GM15510 (cell line): ENCODE data around the gene INHBE.

Experiments used
- POLR2A ChIP-seq: IDR thresholded peaks from 3 replicates; pipeline ENCODE4 v1.6.1; 2011; ENCODE audit warnings: borderline replicate concordance; ENCODE audit not compliant: insufficient read length; ENCODE audit errors: extremely low read depth

Gene INHBE

DNA sequence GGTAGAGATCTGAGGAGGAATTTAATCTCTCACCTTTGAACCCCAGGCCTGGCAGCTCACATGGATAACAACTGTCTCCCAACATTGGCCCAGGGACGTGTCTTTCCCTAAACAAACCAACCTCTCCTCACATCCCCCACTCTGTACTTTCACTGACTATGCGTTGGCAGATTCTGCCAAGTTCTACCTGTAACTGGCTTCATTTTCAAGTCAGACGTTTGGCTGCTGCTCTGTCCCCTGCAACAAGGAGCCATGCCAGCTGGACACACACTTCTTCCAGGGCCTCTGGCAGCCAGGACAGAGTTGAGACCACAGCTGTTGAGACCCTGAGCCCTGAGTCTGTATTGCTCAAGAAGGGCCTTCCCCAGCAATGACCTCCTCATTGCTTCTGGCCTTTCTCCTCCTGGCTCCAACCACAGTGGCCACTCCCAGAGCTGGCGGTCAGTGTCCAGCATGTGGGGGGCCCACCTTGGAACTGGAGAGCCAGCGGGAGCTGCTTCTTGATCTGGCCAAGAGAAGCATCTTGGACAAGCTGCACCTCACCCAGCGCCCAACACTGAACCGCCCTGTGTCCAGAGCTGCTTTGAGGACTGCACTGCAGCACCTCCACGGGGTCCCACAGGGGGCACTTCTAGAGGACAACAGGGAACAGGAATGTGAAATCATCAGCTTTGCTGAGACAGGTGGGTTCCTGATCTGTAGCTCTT, 20.4 kb upstream of the INHBE start, which contains the start of gene INHBC:
Gene INHBC, plus strand, starts transcription at position 268 of the 707 bp plus-strand sequence. Its CDS starts 103 bp downstream, at position 371.
- no peak for TF ChIP-seq POLR2A

GRCh38 chr12:57435293-57435692, 19.8 kb upstream of the INHBE start:
- no peak for TF ChIP-seq POLR2A

GRCh38 chr12:57438400-57438799, 16.7 kb upstream of the INHBE start:
- no peak for TF ChIP-seq POLR2A

- no peak for TF ChIP-seq POLR2A
These were observed 15.3 kb upstream of the INHBE start for GRCh38 chr12:57439762-57440266.

DNA sequence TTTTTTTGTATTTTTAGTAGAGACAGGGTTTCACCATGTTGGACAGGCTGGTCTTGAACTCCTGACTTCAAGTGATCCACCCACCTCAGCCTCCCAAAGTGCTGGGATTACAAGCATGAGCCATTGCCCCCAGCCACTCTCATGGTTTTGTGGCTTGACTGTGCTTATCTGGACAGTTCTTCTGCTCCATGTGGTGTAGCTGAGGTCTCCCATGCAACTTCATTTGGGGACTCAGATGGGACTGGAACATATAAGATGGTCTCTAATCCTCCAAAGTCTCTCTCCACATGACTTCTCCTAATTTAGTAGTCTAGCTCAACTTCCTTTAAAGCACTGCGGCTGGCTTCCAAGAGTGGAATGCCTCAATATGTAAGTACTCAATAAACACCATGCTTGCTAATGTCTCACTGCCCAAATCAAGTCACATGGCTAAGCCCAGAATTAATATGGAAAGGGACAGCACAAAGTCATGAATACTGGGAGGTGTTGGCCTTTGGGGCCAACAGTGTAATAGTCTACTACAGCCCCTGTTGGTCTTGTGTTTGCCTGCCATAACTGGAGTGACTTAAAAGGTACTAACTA, 13.2 kb upstream of the INHBE start:
- TF ChIP-seq POLR2A, result no peak

DNA sequence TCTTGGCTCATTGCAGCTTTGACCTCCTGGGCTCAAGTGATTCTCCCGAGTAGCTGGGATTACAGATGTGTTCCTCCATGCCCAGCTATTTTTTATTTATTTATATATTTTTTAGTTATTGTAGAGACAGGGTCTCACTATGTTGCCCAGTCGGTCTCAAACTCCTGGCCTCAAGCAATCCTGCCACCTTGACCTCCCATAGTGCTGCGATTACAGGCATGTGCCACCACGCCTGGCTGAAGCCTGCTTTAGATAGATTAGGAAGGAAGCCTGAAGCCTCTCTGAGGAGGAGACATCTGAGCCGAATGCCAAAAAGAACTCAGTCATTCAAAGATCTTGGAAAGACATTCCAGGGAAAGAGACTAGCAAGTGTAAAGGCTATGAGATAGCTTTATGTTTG, 10.4 kb upstream of the INHBE start:
- no peak for TF ChIP-seq POLR2A

- TF ChIP-seq POLR2A, result no peak
These were observed 8.7 kb upstream of the INHBE start for GRCh38 chr12:57446292-57446960.

DNA sequence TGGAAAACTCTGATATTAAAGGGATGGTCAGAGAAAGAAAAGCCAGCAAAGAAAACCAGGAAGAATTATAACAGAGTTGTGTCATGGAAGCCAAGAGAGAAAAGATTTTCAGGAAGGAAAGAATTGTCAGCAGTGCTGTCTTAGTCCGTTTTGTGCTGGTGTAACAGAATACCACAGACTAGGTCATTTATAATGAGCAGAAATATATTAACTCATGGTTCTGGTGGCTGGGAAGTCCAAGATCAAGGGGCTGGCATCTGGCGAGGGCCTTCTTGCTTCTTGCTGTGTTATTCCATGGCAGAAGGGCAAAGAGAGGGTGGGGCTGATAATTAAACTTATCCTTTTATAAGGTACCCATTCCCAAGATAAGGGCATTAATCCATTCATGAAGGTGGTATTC, 6.4 kb upstream of the INHBE start:
- TF ChIP-seq POLR2A, result no peak

DNA sequence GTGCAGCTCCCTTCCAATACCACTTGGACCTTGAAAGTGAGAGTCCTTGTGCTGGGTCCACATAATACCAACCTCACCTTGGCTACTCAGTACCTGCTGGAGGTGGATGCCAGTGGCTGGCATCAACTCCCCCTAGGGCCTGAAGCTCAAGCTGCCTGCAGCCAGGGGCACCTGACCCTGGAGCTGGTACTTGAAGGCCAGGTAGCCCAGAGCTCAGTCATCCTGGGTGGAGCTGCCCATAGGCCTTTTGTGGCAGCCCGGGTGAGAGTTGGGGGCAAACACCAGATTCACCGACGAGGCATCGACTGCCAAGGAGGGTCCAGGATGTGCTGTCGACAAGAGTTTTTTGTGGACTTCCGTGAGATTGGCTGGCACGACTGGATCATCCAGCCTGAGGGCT, 5.7 kb upstream of the INHBE start:
- no peak for TF ChIP-seq POLR2A

DNA sequence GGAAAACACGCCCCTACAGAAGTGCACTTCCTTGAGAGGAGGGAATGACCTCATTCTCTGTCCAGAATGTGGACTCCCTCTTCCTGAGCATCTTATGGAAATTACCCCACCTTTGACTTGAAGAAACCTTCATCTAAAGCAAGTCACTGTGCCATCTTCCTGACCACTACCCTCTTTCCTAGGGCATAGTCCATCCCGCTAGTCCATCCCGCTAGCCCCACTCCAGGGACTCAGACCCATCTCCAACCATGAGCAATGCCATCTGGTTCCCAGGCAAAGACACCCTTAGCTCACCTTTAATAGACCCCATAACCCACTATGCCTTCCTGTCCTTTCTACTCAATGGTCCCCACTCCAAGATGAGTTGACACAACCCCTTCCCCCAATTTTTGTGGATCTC, 5.0 kb upstream of the INHBE start:
- TF ChIP-seq POLR2A, result no peak

DNA sequence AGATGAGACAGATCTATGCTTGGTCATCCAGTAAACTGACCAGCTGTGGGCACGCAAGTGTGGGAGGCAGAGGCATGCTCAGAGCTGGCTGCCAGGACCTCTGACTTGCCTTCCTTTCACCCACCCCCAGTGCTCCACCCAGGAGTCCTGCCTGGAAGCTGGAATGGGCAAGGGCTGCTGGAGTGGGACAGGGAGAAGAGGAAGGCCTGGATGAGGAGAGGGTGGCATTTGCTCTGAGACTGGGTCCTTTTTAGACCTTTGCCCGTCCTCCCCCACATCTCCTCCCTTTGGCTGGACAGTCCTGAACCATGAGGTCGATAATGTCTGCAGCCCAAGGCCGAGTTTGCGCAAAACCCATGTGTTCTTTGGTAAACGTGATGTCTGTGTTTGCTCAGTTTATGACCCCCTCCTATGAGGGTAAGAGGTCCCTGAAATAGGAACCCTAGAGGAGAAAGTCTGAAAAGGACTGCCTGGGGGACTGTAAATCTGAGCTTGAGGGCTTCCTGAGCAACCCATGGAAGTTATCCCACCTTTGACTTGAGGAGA, 3.8 kb upstream of the INHBE start:
- TF ChIP-seq POLR2A, result no peak

DNA sequence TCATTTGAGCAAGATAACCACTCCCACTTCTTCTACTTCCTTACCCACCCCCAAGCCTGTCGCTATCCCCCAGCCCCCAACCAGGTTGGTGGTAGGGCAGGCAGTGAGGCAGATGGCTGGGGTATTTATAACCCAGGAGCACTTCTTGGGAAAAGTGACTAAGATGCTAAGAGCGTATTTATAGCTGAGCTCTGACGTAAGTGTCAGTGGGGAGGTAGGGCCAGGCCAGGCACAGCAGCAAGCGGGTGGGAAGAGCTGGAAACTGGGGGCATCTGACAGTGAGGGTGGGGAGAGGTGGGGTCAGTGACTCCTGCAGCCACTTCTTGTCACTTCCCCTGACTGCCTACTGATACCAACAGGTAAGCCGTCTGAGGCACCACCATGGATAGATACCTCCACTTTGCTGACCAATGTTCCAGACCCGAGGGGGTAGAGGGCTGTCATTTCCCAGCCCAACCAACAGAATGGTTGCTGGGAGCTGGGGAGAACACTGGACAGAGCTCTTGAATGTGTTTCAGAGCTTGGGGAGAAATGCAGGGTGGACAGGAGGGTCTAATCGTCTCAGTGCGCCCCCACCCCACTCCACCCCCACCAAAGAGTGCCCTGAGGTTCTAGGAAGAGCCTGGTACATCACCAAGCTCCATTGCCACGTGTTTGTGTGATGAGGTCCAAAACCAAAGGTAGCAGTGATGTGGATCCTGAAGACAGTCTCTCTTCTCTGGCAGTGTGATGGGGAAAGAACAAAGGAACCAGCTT, 2.7 kb upstream of the INHBE start:
- TF ChIP-seq POLR2A, result no peak

- no peak for TF ChIP-seq POLR2A
These were observed 2.1 kb upstream of the INHBE start for GRCh38 chr12:57452937-57453509.

DNA sequence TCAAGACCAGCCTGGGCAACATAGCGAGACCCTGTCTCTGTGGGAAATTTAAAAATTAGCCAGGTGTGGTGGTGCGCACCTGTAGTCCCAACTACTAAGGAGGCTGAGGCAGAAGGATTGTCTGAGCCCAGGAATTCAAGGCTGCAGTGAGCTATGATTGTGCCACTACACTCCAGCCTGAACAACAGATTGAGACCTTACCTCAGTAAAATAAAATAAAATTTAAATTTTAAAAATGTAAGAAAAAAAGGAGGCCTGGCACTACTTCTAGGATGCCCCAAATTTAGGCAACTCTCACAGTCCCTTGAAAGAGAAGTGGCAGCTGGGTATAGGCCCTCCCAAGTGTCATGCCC, 918 bp upstream of the INHBE start:
- TF ChIP-seq POLR2A, result no peak
